ENCODE data around the gene SLIT1.

Gene SLIT1

DNA sequence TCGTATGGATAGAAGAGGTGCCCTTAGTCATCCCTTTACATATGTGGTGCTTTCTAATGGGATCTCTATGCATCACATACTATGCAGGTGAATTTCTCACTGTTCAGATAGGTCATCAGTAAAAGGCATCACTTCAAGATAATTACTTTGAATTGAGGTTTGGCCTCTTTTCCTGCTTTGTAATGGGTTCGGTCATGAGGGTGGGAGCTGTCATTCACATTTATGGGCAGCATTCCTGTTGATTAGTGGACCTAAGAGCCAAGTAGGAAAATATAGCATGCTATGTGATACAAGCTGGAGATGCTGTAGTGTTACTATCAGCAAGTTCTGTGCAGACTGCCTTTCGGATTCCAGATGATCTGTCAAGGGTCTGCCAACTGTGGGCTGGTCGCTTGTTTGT, 197.3 kb downstream of the SLIT1 start:
- H3K36me3 Mint-ChIP-seq (ENCODE audit: insufficient read depth) = peaks cover 9% of the 10 kb centered on the region
- no peaks in the 10 kb centered on the region for H3K27me3 Mint-ChIP-seq
- no peak overlapping the region for H3K27ac Mint-ChIP-seq
- DNase-seq = no peak
- ATAC-seq (replicated peaks) = no peak
- no peaks in the 10 kb centered on the region for H3K9me3 Mint-ChIP-seq
- H3K4me1 Mint-ChIP-seq (ENCODE audit: low read depth in 2 of 2) = peaks cover 0 to 3% of the 10 kb centered on the region in 2 donors
- no peak overlapping the region for H3K4me3 Mint-ChIP-seq

DNA sequence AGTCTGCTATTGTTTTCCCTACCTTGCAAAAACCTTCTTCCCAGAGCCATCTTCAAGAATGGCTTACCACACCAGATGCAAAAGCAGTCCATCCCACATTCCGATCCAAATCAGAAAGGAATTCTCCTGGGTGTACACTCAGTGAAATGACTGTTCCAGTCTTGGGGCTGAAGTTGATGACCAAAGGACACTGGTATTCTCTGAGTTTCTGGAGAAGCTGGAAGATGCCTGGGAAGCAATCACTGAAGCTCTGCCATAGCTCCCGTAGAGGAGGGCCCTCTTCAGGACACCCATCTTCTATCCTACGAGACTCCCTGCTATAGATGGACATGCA, 197.9 kb downstream of the SLIT1 start:
- H3K27me3 Mint-ChIP-seq = no peaks in the 10 kb centered on the region
- peaks cover 0 to 3% of the 10 kb centered on the region in 2 donors for H3K4me1 Mint-ChIP-seq (ENCODE audit: low read depth in 2 of 2)
- H3K4me3 Mint-ChIP-seq = no peak overlapping the region
- ATAC-seq (replicated peaks) (no peak), DNase-seq (no peak)
- H3K36me3 Mint-ChIP-seq (ENCODE audit: insufficient read depth) = peaks cover 9% of the 10 kb centered on the region
- H3K9me3 Mint-ChIP-seq = no peaks in the 10 kb centered on the region
- no peak overlapping the region for H3K27ac Mint-ChIP-seq

DNA sequence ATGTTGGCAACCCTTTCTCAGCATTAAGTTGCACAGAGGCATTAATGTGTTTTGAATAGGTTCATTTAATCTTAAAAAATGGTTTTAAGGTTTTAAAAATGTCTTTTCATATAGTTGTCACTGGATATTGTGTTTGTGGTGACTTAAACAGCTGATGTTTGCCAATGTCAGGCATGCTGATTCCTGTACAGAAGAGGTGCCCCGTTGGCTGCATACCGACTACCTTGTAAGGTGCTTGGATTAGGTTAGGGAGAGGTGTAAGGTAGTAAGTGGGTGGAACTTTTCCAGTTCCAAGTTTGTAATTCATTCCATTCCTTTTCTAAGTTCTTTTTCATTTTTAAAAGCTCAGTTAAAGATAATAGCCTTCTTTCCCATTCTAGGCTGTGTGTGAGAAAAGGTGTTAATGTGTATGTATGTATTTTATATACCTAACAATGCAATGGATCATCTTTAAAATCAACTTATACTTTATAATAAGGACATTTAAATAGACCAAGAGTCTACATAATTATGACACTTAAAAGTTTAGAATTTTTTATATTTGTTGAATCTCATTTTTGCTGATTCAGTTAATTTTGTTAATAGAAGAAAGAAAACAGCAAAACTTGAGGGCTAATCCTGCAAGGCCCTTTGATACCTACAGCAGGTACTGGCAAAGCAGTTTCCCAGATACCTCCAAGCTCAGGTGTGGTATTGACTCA, 198.5 kb downstream of the SLIT1 start:
- Mint-ChIP-seq H3K36me3 (ENCODE audit: insufficient read depth) (peaks cover 9% of the 10 kb centered on the region), H3K27me3 (no peaks in the 10 kb centered on the region), H3K4me3 (no peak overlapping the region), H3K27ac (no peak overlapping the region), H3K4me1 (ENCODE audit: low read depth in 2 of 2) (peaks cover 0 to 3% of the 10 kb centered on the region in 2 donors), H3K9me3 (no peaks in the 10 kb centered on the region)
- DNase-seq (no peak), ATAC-seq (replicated peaks) (no peak)

DNA sequence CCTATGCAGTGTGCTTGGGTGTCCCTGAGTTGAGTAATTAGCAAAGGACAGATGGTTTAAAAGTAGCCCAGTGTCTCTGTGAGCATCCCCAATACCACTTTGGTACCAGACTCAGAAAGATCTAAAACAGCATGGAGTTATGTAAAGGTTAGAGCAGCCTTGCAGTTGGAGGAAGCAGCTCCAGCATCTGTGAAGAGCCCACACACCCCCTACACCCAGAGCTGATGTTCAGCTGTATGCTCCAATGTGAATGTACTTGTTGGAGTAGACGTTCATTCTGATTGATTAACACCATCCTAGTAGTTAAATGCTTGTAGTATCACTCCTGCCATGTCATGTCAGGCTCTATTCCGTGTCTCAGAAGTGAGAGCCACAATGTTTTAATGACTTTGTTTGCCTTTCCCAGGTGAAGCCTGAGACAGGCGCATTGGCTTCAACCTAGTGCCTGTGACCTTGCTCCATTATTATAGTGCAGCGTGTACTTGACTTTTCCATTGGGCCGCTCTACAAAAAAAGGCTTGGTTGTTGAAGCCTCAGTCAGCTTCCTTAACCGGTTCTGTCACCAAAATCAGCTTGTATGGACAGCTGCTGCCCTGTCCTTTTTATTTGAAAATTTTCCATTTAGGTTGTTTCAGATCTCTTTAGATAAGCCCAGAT, 199.4 kb downstream of the SLIT1 start:
- no peaks in the 10 kb centered on the region for H3K9me3 Mint-ChIP-seq
- peak overlapping the region in 1 of 2 donors; percentile 19 for H3K27ac Mint-ChIP-seq
- peaks cover 10% of the 10 kb centered on the region for H3K36me3 Mint-ChIP-seq (ENCODE audit: insufficient read depth)
- ATAC-seq (replicated peaks) (no peak), DNase-seq (no peak)
- no peaks in the 10 kb centered on the region for H3K27me3 Mint-ChIP-seq
- no peak overlapping the region for H3K4me3 Mint-ChIP-seq
- H3K4me1 Mint-ChIP-seq (ENCODE audit: low read depth in 2 of 2) = peaks cover 0 to 3% of the 10 kb centered on the region in 2 donors

DNA sequence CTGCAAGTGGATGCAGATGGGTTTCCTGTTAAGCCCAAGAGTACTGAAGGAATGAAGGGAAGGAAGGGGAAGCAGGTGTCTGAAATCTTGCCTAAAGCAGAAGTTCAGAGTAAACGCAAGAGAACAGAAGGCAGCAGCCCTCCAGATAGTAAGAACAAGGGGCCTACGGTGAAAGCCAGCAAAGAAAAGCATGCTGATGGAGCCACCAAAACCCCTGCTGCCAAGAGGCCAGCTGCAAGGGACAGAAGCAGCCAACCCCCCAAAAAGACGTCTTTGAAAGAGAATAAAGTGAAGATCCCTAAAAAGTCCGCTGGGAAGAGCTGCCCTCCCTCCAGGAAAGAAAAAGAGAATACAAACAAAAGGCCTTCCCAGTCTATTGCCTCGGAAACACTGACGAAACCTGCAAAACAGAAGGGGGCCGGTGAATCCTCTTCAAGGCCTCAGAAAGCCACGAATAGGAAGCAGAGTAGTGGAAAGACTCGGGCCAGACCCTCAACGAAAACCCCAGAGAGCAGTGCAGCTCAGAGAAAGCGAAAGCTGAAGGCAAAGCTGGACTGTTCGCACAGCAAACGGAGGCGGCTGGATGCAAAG, 201.1 kb downstream of the SLIT1 start:
- Mint-ChIP-seq H3K27me3 (no peaks in the 10 kb centered on the region), H3K36me3 (ENCODE audit: insufficient read depth) (peaks cover 8% of the 10 kb centered on the region), H3K27ac (peak overlapping the region in 1 of 2 donors; percentile 59), H3K4me3 (no peak overlapping the region), H3K4me1 (ENCODE audit: low read depth in 2 of 2) (peaks cover 0 to 3% of the 10 kb centered on the region in 2 donors), H3K9me3 (no peaks in the 10 kb centered on the region)
- no peak for ATAC-seq (replicated peaks)
- no peak for DNase-seq

DNA sequence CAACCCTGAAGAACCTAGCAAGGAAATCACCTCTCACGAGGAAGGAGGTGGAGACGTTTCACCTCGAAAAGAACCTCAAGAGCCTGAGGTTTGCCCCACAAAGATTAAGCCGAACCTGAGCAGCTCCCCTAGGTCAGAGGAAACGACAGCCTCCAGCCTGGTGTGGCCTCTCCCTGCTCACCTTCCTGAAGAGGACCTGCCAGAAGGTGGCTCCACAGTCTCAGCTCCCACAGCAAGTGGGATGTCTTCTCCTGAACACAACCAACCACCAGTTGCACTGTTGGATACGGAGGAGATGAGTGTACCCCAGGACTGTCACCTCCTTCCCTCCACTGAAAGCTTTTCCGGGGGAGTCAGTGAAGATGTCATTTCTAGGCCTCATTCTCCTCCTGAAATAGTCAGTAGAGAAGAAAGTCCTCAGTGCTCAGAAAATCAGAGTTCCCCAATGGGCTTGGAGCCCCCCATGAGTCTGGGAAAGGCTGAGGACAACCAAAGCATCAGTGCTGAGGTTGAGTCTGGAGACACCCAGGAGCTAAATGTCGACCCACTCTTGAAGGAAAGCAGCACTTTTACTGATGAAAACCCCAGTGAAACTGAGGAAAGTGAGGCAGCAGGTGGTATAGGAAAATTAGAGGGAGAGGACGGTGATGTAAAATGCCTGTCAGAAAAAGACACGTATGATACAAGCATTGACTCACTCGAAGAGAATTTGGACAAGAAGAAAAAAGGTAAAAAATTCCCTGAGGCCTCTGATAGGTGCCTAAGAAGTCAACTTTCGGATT, 203.4 kb downstream of the SLIT1 start:
- ATAC-seq (replicated peaks) = no peak
- no peaks in the 10 kb centered on the region for H3K9me3 Mint-ChIP-seq
- no peak overlapping the region for H3K27ac Mint-ChIP-seq
- H3K4me1 Mint-ChIP-seq (ENCODE audit: low read depth in 2 of 2) = peaks cover 0 to 6% of the 10 kb centered on the region in 2 donors
- H3K4me3 Mint-ChIP-seq = no peak overlapping the region
- no peaks in the 10 kb centered on the region for H3K27me3 Mint-ChIP-seq
- DNase-seq = no peak
- peaks cover 13% of the 10 kb centered on the region for H3K36me3 Mint-ChIP-seq (ENCODE audit: insufficient read depth)

DNA sequence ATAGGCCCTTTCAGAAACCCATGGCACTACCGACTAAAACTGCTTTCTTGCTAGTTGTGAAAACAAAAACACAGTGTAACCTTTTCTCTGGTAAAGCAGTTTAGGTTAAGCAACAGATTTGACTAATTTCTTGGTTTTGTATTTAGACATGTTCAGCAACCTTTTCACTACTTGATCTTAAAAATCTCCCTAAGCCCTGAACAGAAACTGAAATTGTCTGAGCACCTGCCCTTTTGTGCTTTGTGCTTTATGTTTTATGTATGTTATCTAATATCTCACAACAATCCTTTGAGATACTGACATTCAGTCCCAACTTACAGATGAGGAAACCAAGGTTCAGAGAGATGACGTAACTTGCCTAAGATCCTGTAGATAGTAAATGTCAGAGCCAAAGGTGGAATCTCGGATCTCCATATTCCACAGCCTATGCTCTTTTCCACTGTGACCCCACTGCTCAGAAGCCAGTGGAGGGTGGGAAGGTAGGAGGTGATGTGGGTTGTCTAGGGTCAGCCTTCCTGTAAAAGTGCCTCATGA, 207.1 kb downstream of the SLIT1 start:
- no peaks in the 10 kb centered on the region for H3K9me3 Mint-ChIP-seq
- peaks cover 0 to 3% of the 10 kb centered on the region in 2 donors for H3K4me1 Mint-ChIP-seq (ENCODE audit: low read depth in 2 of 2)
- H3K4me3 Mint-ChIP-seq = no peak overlapping the region
- no peak for DNase-seq
- no peak overlapping the region for H3K27ac Mint-ChIP-seq
- ATAC-seq (replicated peaks) = no peak
- H3K27me3 Mint-ChIP-seq = no peaks in the 10 kb centered on the region
- H3K36me3 Mint-ChIP-seq (ENCODE audit: insufficient read depth) = peaks cover 11% of the 10 kb centered on the region

DNA sequence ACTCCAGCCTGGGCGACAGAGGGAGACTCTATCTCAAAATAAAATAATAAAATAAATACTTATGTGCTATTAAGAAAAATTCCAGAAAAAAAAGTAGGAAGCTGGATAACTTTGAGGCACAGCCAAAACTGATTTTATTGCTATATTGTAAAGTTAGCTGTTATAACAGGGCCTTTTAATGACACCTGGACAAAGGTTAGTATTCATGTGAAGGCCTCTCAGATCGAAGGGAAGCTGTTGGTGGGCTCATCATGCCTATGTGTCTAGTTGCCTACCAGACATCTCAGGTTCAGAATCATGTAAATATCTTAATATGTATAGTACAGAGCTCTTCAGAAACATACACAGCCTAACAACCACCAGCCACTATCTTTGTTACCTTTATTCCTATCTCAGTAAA, 210.6 kb downstream of the SLIT1 start:
- Mint-ChIP-seq H3K36me3 (ENCODE audit: insufficient read depth) (peaks cover 5% of the 10 kb centered on the region), H3K27me3 (no peaks in the 10 kb centered on the region), H3K9me3 (no peaks in the 10 kb centered on the region), H3K4me1 (ENCODE audit: low read depth in 2 of 2) (peaks cover 0 to 3% of the 10 kb centered on the region in 2 donors), H3K4me3 (no peak overlapping the region), H3K27ac (no peak overlapping the region)
- ATAC-seq (replicated peaks) (no peak), DNase-seq (no peak)

DNA sequence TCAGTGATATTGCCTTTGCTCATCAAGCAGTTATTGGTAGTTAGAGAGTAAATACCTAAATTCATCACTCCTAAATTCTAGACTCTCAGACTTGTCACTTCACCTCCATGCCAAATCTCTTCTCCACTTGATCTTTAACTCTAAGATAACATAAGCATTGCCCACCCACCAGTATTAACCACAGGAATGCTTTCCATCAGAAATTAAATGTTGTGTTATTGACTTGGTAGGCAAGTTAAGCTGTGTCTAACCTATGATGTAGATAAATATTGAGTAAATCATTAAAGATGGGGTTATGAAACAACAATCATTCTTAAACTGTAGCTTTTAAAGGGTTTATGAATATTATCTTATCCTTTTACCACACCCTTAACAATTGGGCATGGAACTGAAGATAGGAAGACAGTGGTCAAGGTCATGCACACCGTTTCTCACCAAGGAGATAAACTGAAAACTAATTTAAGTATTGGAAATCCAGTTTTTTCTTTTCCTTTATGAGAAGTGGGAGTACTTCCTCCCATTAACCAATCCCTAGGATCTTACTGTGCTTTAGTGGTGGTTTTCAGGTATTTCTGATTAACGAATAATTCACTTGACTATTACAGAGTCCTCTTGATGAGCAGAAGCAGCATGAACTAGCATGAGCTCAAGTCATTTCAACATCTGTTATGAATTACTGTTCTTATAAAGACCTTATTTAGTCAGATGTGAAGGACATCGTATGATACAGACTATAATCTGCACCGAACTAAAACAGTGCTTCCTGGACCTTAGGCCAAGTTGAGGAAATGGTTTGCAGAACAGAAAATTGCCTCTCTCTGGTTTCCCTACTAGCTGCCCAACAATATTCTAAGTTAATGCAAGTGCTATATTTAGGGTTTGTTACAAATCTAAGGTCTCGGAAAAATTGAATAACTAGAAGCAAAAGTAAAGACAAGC, 211.7 kb downstream of the SLIT1 start:
- no peaks in the 10 kb centered on the region for H3K9me3 Mint-ChIP-seq
- peaks cover 0 to 3% of the 10 kb centered on the region in 2 donors for H3K4me1 Mint-ChIP-seq (ENCODE audit: low read depth in 2 of 2)
- DNase-seq (no peak), ATAC-seq (replicated peaks) (no peak)
- H3K27ac Mint-ChIP-seq = no peak overlapping the region
- H3K4me3 Mint-ChIP-seq = no peak overlapping the region
- H3K27me3 Mint-ChIP-seq = no peaks in the 10 kb centered on the region
- no peaks in the 10 kb centered on the region for H3K36me3 Mint-ChIP-seq (ENCODE audit: insufficient read depth)

DNA sequence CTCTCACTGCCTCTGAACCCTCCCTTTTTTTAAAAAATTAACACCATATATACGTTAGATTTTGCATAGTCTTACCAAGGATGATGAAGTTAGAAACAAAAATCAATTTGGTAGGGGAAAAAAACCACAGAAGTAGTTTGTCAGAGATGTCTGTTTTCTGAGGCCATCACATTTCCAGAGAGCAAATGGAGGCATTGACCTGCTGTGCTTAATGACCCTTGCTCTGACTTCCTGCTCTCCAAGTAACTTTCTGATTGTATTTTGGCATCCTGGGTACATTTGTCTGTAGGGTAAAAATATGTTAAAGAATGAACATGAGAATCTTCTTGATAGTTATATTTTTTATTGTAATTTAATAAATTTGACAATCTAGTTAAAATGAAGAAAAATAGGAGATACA, 213.5 kb downstream of the SLIT1 start:
- no peak for ATAC-seq (replicated peaks)

DNA sequence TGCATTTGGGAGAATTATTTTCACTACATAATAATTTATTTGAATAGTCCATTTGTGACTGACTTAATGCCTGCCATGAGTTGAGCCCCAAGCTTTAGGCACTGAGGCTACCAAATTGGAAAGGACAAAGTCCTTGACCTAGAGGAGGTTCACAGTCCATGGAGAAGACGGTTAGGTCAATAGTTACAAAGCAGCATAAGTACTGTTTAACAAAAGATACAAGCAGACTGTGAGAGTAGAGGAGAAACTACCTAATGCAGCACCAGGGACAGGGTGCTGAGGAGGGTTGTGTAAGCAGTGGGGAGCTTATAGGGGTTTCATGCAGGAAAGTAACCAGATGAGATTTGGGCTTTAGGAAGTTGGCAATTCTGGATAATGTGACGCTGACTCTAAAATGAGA, 214.4 kb downstream of the SLIT1 start:
- Mint-ChIP-seq H3K4me1 (ENCODE audit: low read depth in 2 of 2) (peaks cover 0 to 2% of the 10 kb centered on the region in 2 donors), H3K27ac (no peak overlapping the region), H3K4me3 (no peak overlapping the region), H3K9me3 (no peaks in the 10 kb centered on the region), H3K36me3 (ENCODE audit: insufficient read depth) (peaks cover 7% of the 10 kb centered on the region), H3K27me3 (no peaks in the 10 kb centered on the region)
- DNase-seq = no peak
- ATAC-seq (replicated peaks) = no peak

More for the DNA sequence above, 213.5 kb downstream of the SLIT1 start:
- H3K4me3 Mint-ChIP-seq = no peak overlapping the region
- H3K4me1 Mint-ChIP-seq (ENCODE audit: low read depth in 2 of 2) = peaks cover 0 to 2% of the 10 kb centered on the region in 2 donors
- no peak for DNase-seq
- H3K9me3 Mint-ChIP-seq = no peaks in the 10 kb centered on the region
- H3K27ac Mint-ChIP-seq = no peak overlapping the region
- peaks cover 1% of the 10 kb centered on the region for H3K36me3 Mint-ChIP-seq (ENCODE audit: insufficient read depth)
- H3K27me3 Mint-ChIP-seq = no peaks in the 10 kb centered on the region

DNA sequence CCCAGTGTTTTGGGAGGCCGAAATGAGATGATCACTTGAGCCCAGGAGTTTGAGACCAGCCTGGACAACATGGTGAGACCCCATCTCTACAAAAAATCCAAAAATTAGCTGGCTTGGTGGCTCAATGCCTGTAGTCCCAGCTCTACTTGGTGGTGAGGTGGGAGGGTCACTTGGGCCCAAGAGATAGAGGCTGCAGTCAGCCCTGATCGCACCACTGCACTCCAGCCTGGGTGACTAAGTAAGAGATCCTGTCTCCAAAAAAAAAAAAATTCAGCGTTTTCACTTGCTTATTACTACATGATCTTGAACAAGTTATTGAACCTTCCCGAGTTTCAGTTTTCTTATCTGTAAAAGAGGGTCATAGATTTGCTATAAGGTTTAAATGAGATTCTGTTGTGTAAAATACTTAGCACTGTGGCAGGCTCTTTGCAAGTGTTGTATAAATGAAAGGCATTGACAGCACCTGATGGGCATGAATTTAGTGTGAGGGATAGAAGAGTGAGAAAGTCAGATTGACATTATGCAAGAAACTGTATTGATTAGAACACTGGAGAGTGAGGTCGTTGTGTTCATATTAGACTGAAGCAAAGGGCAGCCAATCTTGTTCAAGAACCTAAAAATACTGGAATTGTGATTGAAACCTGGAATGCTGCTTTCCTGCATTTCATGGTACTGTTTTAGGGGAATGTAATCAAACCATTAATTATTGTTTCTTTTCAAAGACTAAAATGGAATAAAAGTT, 216.9 kb downstream of the SLIT1 start:
- Mint-ChIP-seq H3K27me3 (no peaks in the 10 kb centered on the region), H3K9me3 (no peaks in the 10 kb centered on the region), H3K27ac (peak overlapping the region in 1 of 2 donors; percentile 16), H3K4me1 (ENCODE audit: low read depth in 2 of 2) (peaks cover 0 to 2% of the 10 kb centered on the region in 2 donors), H3K36me3 (ENCODE audit: insufficient read depth) (peaks cover 7% of the 10 kb centered on the region), H3K4me3 (no peak overlapping the region)
- DNase-seq (no peak), ATAC-seq (replicated peaks) (no peak)

Measured in effector memory CD8-positive, alpha-beta T cell (primary cell).